GM23248 (cell line): ENCODE measurements around the gene ANKRA2. TPM values are rescaled to one million over a fixed set of nuclear protein-coding genes. Genes with fewer than 3 reads are reported as not detected.

Experiments
- DNase-seq: peaks from one replicate; pipeline ENCODE4 v3.0.0-alpha.2; 2015
- H2AFZ ChIP-seq: fragments of 200-600 bp; sonication (generic); 2 replicates; pipeline ENCODE4 v1.6.1; 2016; ENCODE audit warnings: antibody characterized with exemption
- H3F3A ChIP-seq: fragments of 200-600 bp; sonication (generic); 2 replicates; pipeline ENCODE4 v1.6.1; 2016; ENCODE audit warnings: mild to moderate bottlenecking, antibody characterized with exemption, mixed run types; ENCODE audit not compliant: insufficient read depth
- H3K27ac ChIP-seq: fragments of 200-600 bp; sonication (generic); 2 replicates; pipeline ENCODE4 v1.5.1; 2016; ENCODE audit warnings: mild to moderate bottlenecking
- H3K27me3 ChIP-seq: fragments of 200-600 bp; sonication (generic); replicated peaks from 2 replicates; pipeline ENCODE4 v1.6.1; 2016; ENCODE audit warnings: mild to moderate bottlenecking; ENCODE audit not compliant: insufficient read depth
- H3K36me3 ChIP-seq: fragments of 200-600 bp; sonication (generic); 2 replicates; pipeline ENCODE4 v1.6.1; 2016; ENCODE audit warnings: low read depth, mild to moderate bottlenecking
- H3K4me1 ChIP-seq: fragments of 200-600 bp; sonication (generic); 2 replicates; pipeline ENCODE4 v1.6.1; 2016; ENCODE audit warnings: mild to moderate bottlenecking; ENCODE audit not compliant: insufficient read depth
- H3K4me2 ChIP-seq: fragments of 200-600 bp; sonication (generic); one replicate; pipeline ENCODE4 v1.6.1; 2016; ENCODE audit warnings: mild to moderate bottlenecking; ENCODE audit not compliant: unreplicated experiment
- H3K4me3 ChIP-seq: fragments of 200-600 bp; sonication (generic); 2 replicates; pipeline ENCODE4 v1.5.1; 2016; ENCODE audit warnings: mild to moderate bottlenecking
- H3K79me2 ChIP-seq: fragments of 200-600 bp; sonication (generic); 2 replicates; pipeline ENCODE4 v1.6.1; 2016; ENCODE audit warnings: mild to moderate bottlenecking; ENCODE audit not compliant: insufficient read depth
- H3K9ac ChIP-seq: fragments of 200-600 bp; sonication (generic); 2 replicates; pipeline ENCODE4 v1.6.1; 2016; ENCODE audit warnings: mild to moderate bottlenecking
- H3K9me2 ChIP-seq: fragments of 200-600 bp; sonication (generic); 2 replicates; pipeline ENCODE4 v1.6.1; 2016; ENCODE audit warnings: mixed run types, mild to moderate bottlenecking, moderate library complexity; ENCODE audit not compliant: insufficient read depth
- H3K9me3 ChIP-seq: fragments of 200-600 bp; sonication (generic); one replicate; pipeline ENCODE4 v1.6.1; 2017; ENCODE audit warnings: low read depth
- H4K20me1 ChIP-seq: fragments of 200-600 bp; sonication (generic); 2 replicates; pipeline ENCODE4 v1.6.0; 2016; ENCODE audit not compliant: insufficient read depth
- EZH2 ChIP-seq: fragments of 200-600 bp; sonication (generic); IDR thresholded peaks from 2 replicates; pipeline ENCODE4 v1.6.1; 2018; ENCODE audit warnings: antibody characterized with exemption, mild to moderate bottlenecking; ENCODE audit not compliant: insufficient read depth, poor library complexity, severe bottlenecking
- EZH2phosphoT487 ChIP-seq: fragments of 200-600 bp; sonication (generic); IDR thresholded peaks from 2 replicates; pipeline ENCODE4 v1.6.1; 2018; ENCODE audit warnings: antibody characterized with exemption, moderate library complexity, mild to moderate bottlenecking, low read depth; ENCODE audit not compliant: insufficient read depth
- WGBS, 2 experiments: methylation state at CpG; one replicate each; pipeline ENCODE4 v1.1.6; 2015 to 2017; ENCODE audit warnings: low lambda C conversion rate in 2 of 2, low coverage in 1 of 2; ENCODE audit errors: missing lambda C conversion rate in 2 of 2; 5-methylcytosine and 5-hydroxymethylcytosine counted together
- in situ Hi-C: fragments of 300-500 bp; cut with MboI; formaldehyde crosslinking; loops from 2 replicates; pipeline ENCODE4 v1.15.0; 2020
- polyA plus RNA-seq: library from polyadenylated mRNA; unstranded; fragments of >200 nt; fragmentation: Nextera tagmentation; extraction: Ambion mirVana; gene quantifications from 2 replicates; pipeline ENCODE4 v1.2.1, GENCODE V29; 2016
- total RNA-seq: library from RNA; depleted of rRNA; stranded (reverse); fragments of >200 nt; shearing (Covaris generic); gene quantifications from 2 replicates; pipeline ENCODE4 v1.2.3, GENCODE V29; 2014

ANKRA2 gene
- total and polyA plus RNA-seq, 2 experiments from 2014 or later: 23.6 to 30.2 TPM

- Histone ChIP-seq H3K9ac (no peak overlapping the region), H3K27me3 (no peaks in the 10 kb centered on the region), H3K9me2 (no peaks in the 10 kb centered on the region), H3F3A (peaks cover 4% of the 10 kb centered on the region; the same call in 1 of the 2 replicates), H3K4me3 (no peak overlapping the region), H2AFZ (no peak overlapping the region), H3K36me3 (no peaks in the 10 kb centered on the region), H3K27ac (no peak overlapping the region), H3K4me1 (peaks cover 14% of the 10 kb centered on the region), H3K9me3 (no peaks in the 10 kb centered on the region), H4K20me1 (no peaks in the 10 kb centered on the region), H3K79me2 (no peaks in the 10 kb centered on the region), H3K4me2 (no peak overlapping the region)
- TF ChIP-seq EZH2 (no peak), EZH2phosphoT487 (no peak)
- no peak for DNase-seq
- 79 to 86% methylated on average over 2 of the region's 2 CpGs for WGBS, 2 experiments
- in situ Hi-C loops: no loop called here
These were observed 30.5 kb downstream of the ANKRA2 start for GRCh38 chr5:73534971-73535370.

- Histone ChIP-seq H2AFZ (no peak overlapping the region), H3K36me3 (no peaks in the 10 kb centered on the region), H4K20me1 (no peaks in the 10 kb centered on the region), H3F3A (no peaks in the 10 kb centered on the region), H3K4me3 (no peak overlapping the region), H3K9ac (no peak overlapping the region), H3K9me2 (no peaks in the 10 kb centered on the region), H3K27ac (no peak overlapping the region), H3K79me2 (no peaks in the 10 kb centered on the region), H3K27me3 (no peaks in the 10 kb centered on the region), H3K4me1 (peaks cover 11% of the 10 kb centered on the region), H3K4me2 (no peak overlapping the region), H3K9me3 (no peaks in the 10 kb centered on the region)
- in situ Hi-C loops: no loop called here
- DNase-seq: peak; percentile 63
- 66 to 69% methylated on average over 5 of the region's 5 CpGs for WGBS, 2 experiments
- TF ChIP-seq EZH2 (no peak), EZH2phosphoT487 (no peak)
These were observed 31.3 kb downstream of the ANKRA2 start for GRCh38 chr5:73534011-73534644.

GRCh38 chr5:73532195-73532594 is 33.2 kb downstream of the ANKRA2 start:
- Histone ChIP-seq H3K4me2 (no peak overlapping the region), H3K4me1 (peaks cover 11% of the 10 kb centered on the region), H3K9me2 (no peaks in the 10 kb centered on the region), H3F3A (no peaks in the 10 kb centered on the region), H3K36me3 (no peaks in the 10 kb centered on the region), H3K4me3 (no peak overlapping the region), H3K27me3 (no peaks in the 10 kb centered on the region), H3K9me3 (no peaks in the 10 kb centered on the region), H2AFZ (peak overlapping the region; percentile 40), H3K79me2 (no peaks in the 10 kb centered on the region), H3K9ac (no peak overlapping the region), H3K27ac (no peak overlapping the region), H4K20me1 (no peaks in the 10 kb centered on the region)
- no peak for TF ChIP-seq EZH2
- TF ChIP-seq EZH2phosphoT487: no peak
- DNase-seq: no peak
- in situ Hi-C loops: no loop called here
- 60 to 61% methylated on average over 5 of the region's 5 CpGs for WGBS, 2 experiments

GRCh38 chr5:73531356-73531755 is 34.1 kb downstream of the ANKRA2 start:
- Histone ChIP-seq H3K4me2 (no peak overlapping the region), H3K9ac (no peak overlapping the region), H2AFZ (peak overlapping the region; percentile 40), H3K27me3 (no peaks in the 10 kb centered on the region), H3F3A (no peaks in the 10 kb centered on the region), H3K36me3 (no peaks in the 10 kb centered on the region), H3K4me1 (peaks cover 11% of the 10 kb centered on the region), H3K9me2 (no peaks in the 10 kb centered on the region), H3K27ac (0 out of 2 replicates have a peak overlapping the region, but pooled peaks have one; percentile 9), H4K20me1 (no peaks in the 10 kb centered on the region), H3K9me3 (no peaks in the 10 kb centered on the region), H3K4me3 (no peak overlapping the region), H3K79me2 (no peaks in the 10 kb centered on the region)
- no peak for TF ChIP-seq EZH2phosphoT487
- no peak for TF ChIP-seq EZH2
- peak; percentile 58 for DNase-seq
- in situ Hi-C loops: no loop called here
- 88 to 100% methylated on average over 1 of the region's 1 CpG for WGBS, 2 experiments
